ENCODE results near the gene STK10.

The STK10 gene

GRCh38 chr5:172007175-172008110 is 180.6 kb downstream of the STK10 start:
- Histone ChIP-seq H3K36me3 (ENCODE audit: control insufficient read depth in 2 of 2, insufficient read depth in 2 of 2, low read length in 2 of 2) (no peaks in the 10 kb centered on the region), H3K27me3 (ENCODE audit: control insufficient read depth in 1 of 2, insufficient read depth in 2 of 2, low read length in 2 of 2) (no peaks in the 10 kb centered on the region), H3K27ac (ENCODE audit: low read length) (peak overlapping the region; percentile 97), H3K9ac (ENCODE audit: low read length in 2 of 2) (peak overlapping the region; percentile 88 to 99), H3K4me1 (ENCODE audit: control insufficient read depth, insufficient read depth, low read length) (peaks cover 25% of the 10 kb centered on the region), H3K9me3 (ENCODE audit: control insufficient read depth in 2 of 2, low read length in 2 of 2) (no peaks in the 10 kb centered on the region), H3K4me3 (ENCODE audit: low read length in 2 of 2) (peak overlapping the region; percentile 90 to 99)

- peak within 1 kb of the TSS; percentile 88 to 99 for H3K9ac ChIP-seq (ENCODE audit: low read length in 2 of 2)
- no peaks in the 10 kb centered on the region for H3K27me3 ChIP-seq (ENCODE audit: control insufficient read depth in 1 of 2, insufficient read depth in 2 of 2, low read length in 2 of 2)
- H3K9me3 ChIP-seq (ENCODE audit: control insufficient read depth in 2 of 2, low read length in 2 of 2), result no peaks in the 10 kb centered on the region
- H3K4me3 ChIP-seq (ENCODE audit: low read length in 2 of 2), result peak within 1 kb of the TSS; percentile 90 to 99
- peaks cover 25% of the 10 kb centered on the region for H3K4me1 ChIP-seq (ENCODE audit: control insufficient read depth, insufficient read depth, low read length)
- H3K36me3 ChIP-seq (ENCODE audit: control insufficient read depth in 2 of 2, insufficient read depth in 2 of 2, low read length in 2 of 2), result no peaks in the 10 kb centered on the region
- peak within 1 kb of the TSS; percentile 97 for H3K27ac ChIP-seq (ENCODE audit: low read length)
Measured at GRCh38 chr5:172006321-172007174, 181.5 kb downstream of the STK10 start, which contains the start of gene FBXW11. Gene FBXW11 (minus strand): TSS chr5:172006638. CDS start chr5:172006502, 136 bp downstream.

- peak overlapping the region; percentile 88 to 99 for H3K9ac ChIP-seq (ENCODE audit: low read length in 2 of 2)
- H3K4me1 ChIP-seq (ENCODE audit: control insufficient read depth, insufficient read depth, low read length), result peaks cover 25% of the 10 kb centered on the region
- H3K27me3 ChIP-seq (ENCODE audit: control insufficient read depth in 1 of 2, insufficient read depth in 2 of 2, low read length in 2 of 2), result no peaks in the 10 kb centered on the region
- H3K36me3 ChIP-seq (ENCODE audit: control insufficient read depth in 2 of 2, insufficient read depth in 2 of 2, low read length in 2 of 2), result no peaks in the 10 kb centered on the region
- H3K27ac ChIP-seq (ENCODE audit: low read length), result peak overlapping the region; percentile 97
- peak overlapping the region; percentile 90 to 99 for H3K4me3 ChIP-seq (ENCODE audit: low read length in 2 of 2)
- H3K9me3 ChIP-seq (ENCODE audit: control insufficient read depth in 2 of 2, low read length in 2 of 2), result no peaks in the 10 kb centered on the region
Measured at GRCh38 chr5:172005708-172006320, 182.2 kb downstream of the STK10 start.

- Histone ChIP-seq H3K9ac (ENCODE audit: low read length in 2 of 2) (peak overlapping the region; percentile 88 to 99), H3K4me3 (ENCODE audit: low read length in 2 of 2) (peak overlapping the region; percentile 90 to 99), H3K4me1 (ENCODE audit: control insufficient read depth, insufficient read depth, low read length) (peaks cover 25% of the 10 kb centered on the region), H3K27me3 (ENCODE audit: control insufficient read depth in 1 of 2, insufficient read depth in 2 of 2, low read length in 2 of 2) (no peaks in the 10 kb centered on the region), H3K27ac (ENCODE audit: low read length) (peak overlapping the region; percentile 97), H3K9me3 (ENCODE audit: control insufficient read depth in 2 of 2, low read length in 2 of 2) (no peaks in the 10 kb centered on the region), H3K36me3 (ENCODE audit: control insufficient read depth in 2 of 2, insufficient read depth in 2 of 2, low read length in 2 of 2) (no peaks in the 10 kb centered on the region)
Measured at GRCh38 chr5:172004824-172005237, 183.2 kb downstream of the STK10 start.

GRCh38 chr5:172003746-172004145 is 184.3 kb downstream of the STK10 start:
- Histone ChIP-seq H3K9me3 (ENCODE audit: control insufficient read depth in 2 of 2, low read length in 2 of 2) (no peaks in the 10 kb centered on the region), H3K36me3 (ENCODE audit: control insufficient read depth in 2 of 2, insufficient read depth in 2 of 2, low read length in 2 of 2) (no peaks in the 10 kb centered on the region), H3K4me1 (ENCODE audit: control insufficient read depth, insufficient read depth, low read length) (peaks cover 25% of the 10 kb centered on the region), H3K4me3 (ENCODE audit: low read length in 2 of 2) (no peak overlapping the region), H3K27ac (ENCODE audit: low read length) (no peak overlapping the region), H3K27me3 (ENCODE audit: control insufficient read depth in 1 of 2, insufficient read depth in 2 of 2, low read length in 2 of 2) (no peaks in the 10 kb centered on the region), H3K9ac (ENCODE audit: low read length in 2 of 2) (no peak overlapping the region)

- Histone ChIP-seq H3K4me3 (ENCODE audit: low read length in 2 of 2) (no peak overlapping the region), H3K27ac (ENCODE audit: low read length) (no peak overlapping the region), H3K9me3 (ENCODE audit: control insufficient read depth in 2 of 2, low read length in 2 of 2) (no peaks in the 10 kb centered on the region), H3K9ac (ENCODE audit: low read length in 2 of 2) (no peak overlapping the region), H3K4me1 (ENCODE audit: control insufficient read depth, insufficient read depth, low read length) (peaks cover 25% of the 10 kb centered on the region), H3K27me3 (ENCODE audit: control insufficient read depth in 1 of 2, insufficient read depth in 2 of 2, low read length in 2 of 2) (no peaks in the 10 kb centered on the region), H3K36me3 (ENCODE audit: control insufficient read depth in 2 of 2, insufficient read depth in 2 of 2, low read length in 2 of 2) (no peaks in the 10 kb centered on the region)
Measured at GRCh38 chr5:172002840-172003512, 185.0 kb downstream of the STK10 start.

GRCh38 chr5:172002310-172002709 is 185.7 kb downstream of the STK10 start:
- H3K9ac ChIP-seq (ENCODE audit: low read length in 2 of 2), result no peak overlapping the region
- no peaks in the 10 kb centered on the region for H3K36me3 ChIP-seq (ENCODE audit: control insufficient read depth in 2 of 2, insufficient read depth in 2 of 2, low read length in 2 of 2)
- peaks cover 19% of the 10 kb centered on the region for H3K4me1 ChIP-seq (ENCODE audit: control insufficient read depth, insufficient read depth, low read length)
- no peak overlapping the region for H3K27ac ChIP-seq (ENCODE audit: low read length)
- no peaks in the 10 kb centered on the region for H3K9me3 ChIP-seq (ENCODE audit: control insufficient read depth in 2 of 2, low read length in 2 of 2)
- H3K4me3 ChIP-seq (ENCODE audit: low read length in 2 of 2), result no peak overlapping the region
- no peaks in the 10 kb centered on the region for H3K27me3 ChIP-seq (ENCODE audit: control insufficient read depth in 1 of 2, insufficient read depth in 2 of 2, low read length in 2 of 2)

GRCh38 chr5:171999877-172000276 is 188.1 kb downstream of the STK10 start:
- Histone ChIP-seq H3K27me3 (ENCODE audit: control insufficient read depth in 1 of 2, insufficient read depth in 2 of 2, low read length in 2 of 2) (no peaks in the 10 kb centered on the region), H3K9ac (ENCODE audit: low read length in 2 of 2) (no peak overlapping the region), H3K27ac (ENCODE audit: low read length) (no peak overlapping the region), H3K4me3 (ENCODE audit: low read length in 2 of 2) (no peak overlapping the region), H3K4me1 (ENCODE audit: control insufficient read depth, insufficient read depth, low read length) (peaks cover 8% of the 10 kb centered on the region), H3K9me3 (ENCODE audit: control insufficient read depth in 2 of 2, low read length in 2 of 2) (no peaks in the 10 kb centered on the region), H3K36me3 (ENCODE audit: control insufficient read depth in 2 of 2, insufficient read depth in 2 of 2, low read length in 2 of 2) (no peaks in the 10 kb centered on the region)

- no peak overlapping the region for H3K27ac ChIP-seq (ENCODE audit: low read length)
- H3K36me3 ChIP-seq (ENCODE audit: control insufficient read depth in 2 of 2, insufficient read depth in 2 of 2, low read length in 2 of 2), result no peaks in the 10 kb centered on the region
- H3K4me3 ChIP-seq (ENCODE audit: low read length in 2 of 2), result no peak overlapping the region
- no peak overlapping the region for H3K9ac ChIP-seq (ENCODE audit: low read length in 2 of 2)
- no peaks in the 10 kb centered on the region for H3K9me3 ChIP-seq (ENCODE audit: control insufficient read depth in 2 of 2, low read length in 2 of 2)
- H3K4me1 ChIP-seq (ENCODE audit: control insufficient read depth, insufficient read depth, low read length), result peaks cover 6% of the 10 kb centered on the region
- H3K27me3 ChIP-seq (ENCODE audit: control insufficient read depth in 1 of 2, insufficient read depth in 2 of 2, low read length in 2 of 2), result no peaks in the 10 kb centered on the region
Measured at GRCh38 chr5:171999100-171999499, 188.9 kb downstream of the STK10 start.

- no peaks in the 10 kb centered on the region for H3K4me1 ChIP-seq (ENCODE audit: control insufficient read depth, insufficient read depth, low read length)
- no peaks in the 10 kb centered on the region for H3K36me3 ChIP-seq (ENCODE audit: control insufficient read depth in 2 of 2, insufficient read depth in 2 of 2, low read length in 2 of 2)
- no peaks in the 10 kb centered on the region for H3K27me3 ChIP-seq (ENCODE audit: control insufficient read depth in 1 of 2, insufficient read depth in 2 of 2, low read length in 2 of 2)
- no peaks in the 10 kb centered on the region for H3K9me3 ChIP-seq (ENCODE audit: control insufficient read depth in 2 of 2, low read length in 2 of 2)
- no peak overlapping the region for H3K9ac ChIP-seq (ENCODE audit: low read length in 2 of 2)
- no peak overlapping the region for H3K4me3 ChIP-seq (ENCODE audit: low read length in 2 of 2)
- no peak overlapping the region for H3K27ac ChIP-seq (ENCODE audit: low read length)
Measured at GRCh38 chr5:171997011-171997410, 191.0 kb downstream of the STK10 start.

All from stomach smooth muscle (tissue), 2 donors.